SIG-M5 treated with dmso at 0.1 percent for 504 hours (cell line): Measurements from ENCODE around the gene CHDH.

Experiments
- DNase-seq: peaks from one replicate; lab custom pipeline; 2025; ENCODE audit not compliant: unreplicated experiment; lab: John Stamatoyannopoulos, UW

The CHDH gene

GRCh38 chr3:53846134-53846850 lies at the start of gene CHDH, which contains the start of gene IL17RB:
TSS of gene CHDH (minus strand) at chr3:53846419. CDS start at chr3:53824008, 22,411 bp downstream.
TSS of gene IL17RB (plus strand) at chr3:53846568. CDS start at chr3:53846589, 21 bp downstream.
- no peak for DNase-seq

DNA sequence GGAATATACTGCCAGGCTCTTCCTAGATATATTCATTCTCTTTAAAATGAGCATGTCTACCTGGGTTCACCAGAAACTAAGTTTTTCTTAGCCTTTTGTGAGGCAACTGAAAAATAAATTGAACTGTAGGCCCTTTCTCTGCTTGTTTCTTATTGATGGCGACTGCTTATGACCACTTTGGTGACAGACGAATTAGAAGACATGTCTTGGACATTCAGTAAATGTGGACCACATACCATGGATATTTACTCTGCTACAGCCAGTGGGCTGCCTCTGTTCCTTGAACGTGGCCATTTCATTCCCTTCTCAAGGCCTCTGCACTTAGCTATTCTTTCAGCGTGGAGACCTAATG lies 46.0 kb upstream of the CHDH start:
- DNase-seq = no peak

GRCh38 chr3:53891497-53892285 lies 45.5 kb upstream of the CHDH start, which contains the start of gene SELENOK:
TSS of gene SELENOK (minus strand) at chr3:53891859.
- DNase-seq = peak; percentile 99

DNA sequence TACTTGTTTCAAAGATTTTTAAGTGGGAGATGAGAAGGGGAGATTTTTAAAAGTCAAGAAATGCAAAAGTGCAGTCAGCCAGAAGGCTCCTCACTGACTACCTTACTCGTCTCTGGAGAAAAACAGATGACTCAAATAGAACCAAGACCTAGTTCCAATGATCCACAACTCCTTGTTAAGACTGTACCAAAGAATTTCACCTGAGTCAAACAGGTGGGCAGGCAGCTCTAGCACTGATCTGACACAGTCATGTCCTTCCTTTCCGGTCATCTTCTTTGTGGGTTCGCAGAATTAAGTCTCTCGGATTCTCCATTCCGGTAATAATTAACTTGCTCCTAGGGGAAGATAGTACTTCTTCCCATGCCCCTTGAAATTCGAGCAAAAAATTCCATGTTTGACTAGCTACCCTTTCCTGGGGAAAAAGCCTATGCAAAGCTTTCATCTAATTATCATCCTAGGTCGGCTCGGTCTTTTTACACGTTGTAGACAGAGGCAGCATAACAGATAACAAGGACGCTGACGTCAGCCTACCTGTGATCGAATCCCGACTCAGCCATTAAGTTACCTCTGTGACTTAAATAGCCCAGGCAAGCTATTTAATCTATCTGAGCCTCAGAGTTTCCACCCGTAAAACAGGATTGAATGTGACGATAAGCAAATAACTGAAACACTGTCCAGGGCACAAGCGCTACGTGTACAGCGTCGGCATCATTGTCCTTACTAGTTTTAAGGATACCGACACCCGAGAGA lies 44.7 kb upstream of the CHDH start:
- no peak for DNase-seq

- no peak for DNase-seq
Measured at GRCh38 chr3:53888232-53888631, 42.0 kb upstream of the CHDH start.

DNA sequence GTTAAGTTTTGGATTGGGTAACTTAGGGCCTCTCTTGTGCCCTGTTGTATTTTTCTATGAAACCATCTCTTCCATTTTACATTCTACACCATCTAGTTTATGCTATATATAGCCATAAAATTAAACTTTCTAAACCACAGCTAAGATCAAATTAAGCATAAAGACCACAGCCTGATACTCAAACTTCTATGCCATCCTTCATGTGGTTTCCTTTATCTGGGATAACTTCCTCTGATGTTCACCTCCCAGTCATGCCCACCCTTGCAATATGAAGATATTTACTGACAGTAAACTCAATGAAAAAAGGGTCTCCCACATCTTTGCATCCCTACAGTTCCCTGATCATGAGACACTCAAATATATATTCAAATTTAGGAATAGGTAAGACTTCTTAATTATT lies 41.2 kb upstream of the CHDH start:
- no peak for DNase-seq

GRCh38 chr3:53885239-53885638 lies 39.0 kb upstream of the CHDH start:
- no peak for DNase-seq

DNA sequence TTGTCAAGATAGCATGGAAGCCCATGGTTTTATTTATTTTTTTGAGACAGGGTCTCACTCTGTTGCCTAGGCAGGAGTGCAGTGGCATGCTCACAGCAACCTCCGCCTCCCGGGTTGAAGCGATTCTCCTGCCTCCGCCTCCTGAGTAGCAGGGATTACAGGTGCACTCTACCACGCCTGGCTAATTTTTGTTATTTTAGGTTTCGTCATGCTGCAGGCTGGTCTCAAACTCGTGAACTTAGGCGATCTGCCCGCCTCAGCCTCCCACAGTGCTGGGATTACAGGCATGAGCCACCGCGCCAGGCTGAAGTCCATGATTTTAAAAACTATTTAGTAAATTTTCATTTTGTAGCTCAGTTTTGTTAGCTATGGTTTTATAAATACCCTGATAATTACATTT lies 38.4 kb upstream of the CHDH start:
- DNase-seq = no peak

DNA sequence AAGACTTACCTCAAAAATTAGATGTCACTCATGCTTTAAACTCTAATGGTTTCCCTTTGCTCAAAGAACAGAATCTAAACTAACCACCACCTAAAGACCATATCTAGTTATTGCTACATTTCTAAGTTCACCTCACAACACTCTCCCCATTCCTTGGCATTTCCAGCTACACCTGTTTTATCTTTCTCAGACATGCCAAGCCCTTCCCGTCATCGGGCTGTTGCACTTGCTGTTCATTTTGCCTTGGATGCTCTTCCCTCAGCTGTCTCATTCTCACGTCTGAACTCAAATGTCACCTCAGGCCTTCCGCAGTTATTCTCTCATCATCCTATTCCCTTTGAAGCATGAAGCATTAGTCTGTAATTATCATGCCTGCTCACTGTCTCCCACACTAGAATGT lies 36.8 kb upstream of the CHDH start:
- no peak for DNase-seq

DNA sequence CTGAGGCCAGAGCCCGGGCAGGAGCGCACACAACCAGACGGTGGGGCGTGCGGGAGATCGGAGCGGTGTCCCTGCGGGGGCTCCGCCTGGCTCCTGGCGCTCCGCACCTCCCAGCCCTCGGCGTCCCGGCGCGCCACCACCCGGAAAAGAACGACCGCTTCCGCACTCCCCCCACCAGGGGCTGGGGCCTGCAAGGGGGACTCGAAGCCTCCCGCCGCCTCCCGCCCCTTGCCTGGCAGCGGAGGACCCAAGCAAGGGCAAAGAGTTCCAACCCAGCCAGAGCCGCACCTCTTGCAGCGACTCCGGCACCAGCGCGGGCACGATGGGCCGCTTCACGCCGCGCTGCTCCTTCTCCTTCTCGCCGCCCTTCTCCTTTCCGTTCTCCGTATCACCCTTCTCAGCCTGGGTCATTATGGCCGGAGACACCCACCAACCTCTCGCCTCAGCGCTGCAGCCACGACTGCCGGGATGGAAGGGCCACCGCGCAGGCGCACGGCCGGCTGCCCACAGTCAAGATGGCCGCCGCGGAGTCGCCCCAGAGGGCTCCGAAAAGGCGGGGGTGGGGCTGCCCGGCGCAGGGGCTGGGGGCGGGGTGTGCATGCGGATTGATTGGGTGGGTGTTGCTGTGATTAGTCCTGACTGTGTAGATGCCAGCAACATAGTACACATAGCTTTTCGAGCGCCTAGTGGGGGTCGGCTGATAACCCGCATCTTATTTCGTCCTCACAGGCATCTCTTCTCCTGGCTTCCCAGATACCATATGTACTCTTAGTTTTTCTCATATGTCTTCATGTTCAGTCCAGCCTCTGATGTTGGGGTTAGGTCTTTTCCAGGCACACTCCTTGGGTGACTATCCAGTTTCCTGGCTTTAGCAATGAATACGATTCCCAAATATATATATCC lies 35.7 kb upstream of the CHDH start, which contains the start of gene ACTR8:
TSS of gene ACTR8 (minus strand) at position 462 of the 903 bp plus-strand sequence. CDS start at position 411, 51 bp downstream.
- peak; percentile 76 for DNase-seq

GRCh38 chr3:53880396-53881345 lies 34.5 kb upstream of the CHDH start:
- DNase-seq = no peak

GRCh38 chr3:53865732-53866499 lies 19.7 kb upstream of the CHDH start:
- no peak for DNase-seq

- no peak for DNase-seq
Measured at GRCh38 chr3:53863145-53863544, 16.9 kb upstream of the CHDH start.

- no peak for DNase-seq
Measured at GRCh38 chr3:53862241-53862640, 16.0 kb upstream of the CHDH start.

DNA sequence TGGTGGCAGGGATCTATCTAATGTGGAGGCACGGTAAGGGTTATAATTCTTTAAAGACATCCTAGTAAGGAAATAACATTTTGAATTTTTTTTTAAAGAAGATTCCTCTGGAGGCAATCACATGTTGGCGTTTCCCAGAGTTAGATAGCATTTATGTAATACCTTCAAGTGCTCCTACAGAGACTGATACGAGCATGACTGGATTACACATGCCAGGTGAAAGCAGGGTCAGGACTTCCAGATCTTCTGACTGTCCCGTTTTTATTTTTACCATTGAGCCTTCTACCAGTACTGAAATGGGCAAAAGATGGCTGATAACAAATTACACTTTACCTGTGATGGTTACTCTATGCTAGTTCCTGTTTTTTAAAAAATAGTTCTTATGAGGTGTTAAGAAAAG lies 14.0 kb upstream of the CHDH start:
- DNase-seq = no peak

DNA sequence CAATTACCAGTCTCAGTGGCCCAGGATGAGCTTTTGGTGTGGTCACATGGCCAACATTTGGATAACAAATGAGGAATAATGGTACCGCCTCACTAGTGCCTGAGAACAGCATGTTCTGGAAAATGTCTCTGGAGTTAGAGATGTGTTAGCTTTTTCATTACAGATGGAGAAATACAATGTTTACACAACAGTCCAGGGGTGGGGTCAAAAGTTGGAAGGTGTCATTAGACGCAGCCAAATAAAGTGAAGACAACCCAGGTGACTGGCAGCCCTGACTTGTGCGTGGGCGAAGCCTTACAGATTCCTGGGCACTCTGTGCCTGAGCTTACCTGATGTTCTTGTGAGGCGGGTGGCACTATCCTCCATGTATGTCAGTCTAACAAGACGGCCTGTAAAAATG lies 13.0 kb upstream of the CHDH start:
- DNase-seq = no peak

- no peak for DNase-seq
Measured at GRCh38 chr3:53858096-53858741, 12.0 kb upstream of the CHDH start.

DNA sequence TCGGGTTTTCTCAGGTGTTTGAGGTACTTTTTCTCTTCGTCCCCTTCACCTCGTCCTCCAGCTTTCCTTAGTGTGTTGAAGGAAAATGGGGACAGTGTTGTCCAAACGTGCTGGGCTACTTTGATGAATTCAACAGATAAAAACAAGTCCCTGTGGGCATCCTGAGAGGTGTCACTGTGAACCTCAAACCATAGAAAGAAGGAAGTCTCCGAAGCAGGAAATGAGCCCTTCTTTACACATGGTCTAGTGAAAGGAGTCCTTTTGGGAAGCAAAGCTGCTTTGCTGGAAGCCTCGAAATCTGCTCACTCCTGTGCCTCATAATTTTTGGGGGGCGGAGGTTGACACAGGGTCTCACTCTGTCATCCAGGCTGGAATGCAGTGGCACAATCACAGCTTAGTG lies 10.7 kb upstream of the CHDH start:
- DNase-seq = no peak
